ENCODE measurements around the gene TYRP1.

Gene TYRP1

GRCh38 chr9:12723409-12724028, 30.3 kb downstream of the TYRP1 start:
- H3K36me3 ChIP-seq (ENCODE audit: control insufficient read depth in 1 of 2, insufficient read depth in 2 of 2, low read length in 2 of 2) = no peaks in the 10 kb centered on the region
- no peak overlapping the region for H4K12ac ChIP-seq (ENCODE audit: low read depth, low read length)
- H4K91ac ChIP-seq (ENCODE audit: low read depth, low read length) = peak overlapping the region; percentile 32
- H3K14ac ChIP-seq (ENCODE audit: low read length) = no peak overlapping the region
- H3K4me1 ChIP-seq (ENCODE audit: control insufficient read depth in 1 of 2, insufficient read depth in 2 of 2, low read length in 2 of 2) = peaks cover 0 to 1% of the 10 kb centered on the region in 2 experiments
- H3K9ac ChIP-seq (ENCODE audit: low read length) = no peak overlapping the region
- H2BK120ac ChIP-seq (ENCODE audit: insufficient read depth, low read length, poor library complexity) = peak overlapping the region; percentile 8
- H3K4ac ChIP-seq (ENCODE audit: low read depth, low read length) = no peak overlapping the region
- H3K23ac ChIP-seq (ENCODE audit: low read length) = no peak overlapping the region
- H2AFZ ChIP-seq (ENCODE audit: insufficient read depth, low read length, poor library complexity) = no peak overlapping the region
- no CpG with 5 or more reads among the region's 5 CpGs for WGBS (ENCODE audit: extremely low coverage, insufficient coverage, insufficient read length)
- no peak overlapping the region for H2BK5ac ChIP-seq (ENCODE audit: low read depth, low read length, poor library complexity)
- no peak overlapping the region for H3K18ac ChIP-seq (ENCODE audit: low read length)
- H3K4me2 ChIP-seq (ENCODE audit: low read length) = no peak overlapping the region
- H3K27me3 ChIP-seq (ENCODE audit: insufficient read depth, low read length) = no peaks in the 10 kb centered on the region
- H3K27ac ChIP-seq (ENCODE audit: low read depth, low read length) = no peak overlapping the region
- no peak overlapping the region for H2AK5ac ChIP-seq (ENCODE audit: low read length)
- DNase-seq = peak in 1 of 2 donors; percentile 41
- H2BK12ac ChIP-seq (ENCODE audit: low read length) = peak overlapping the region; percentile 25
- no peaks in the 10 kb centered on the region for H3K79me2 ChIP-seq (ENCODE audit: control insufficient read depth, insufficient read depth, low read length, poor library complexity)
- no peak overlapping the region for H4K8ac ChIP-seq (ENCODE audit: low read depth, low read length)
- H3K79me1 ChIP-seq (ENCODE audit: low read length) = peaks cover 5% of the 10 kb centered on the region
- no peak overlapping the region for H3K4me3 ChIP-seq (ENCODE audit: low read depth, low read length)
- H3K9me3 ChIP-seq (ENCODE audit: insufficient read depth, low read depth, low read length) = no peaks in the 10 kb centered on the region

GRCh38 chr9:12726795-12727194, 33.6 kb downstream of the TYRP1 start:
- WGBS (ENCODE audit: extremely low coverage, insufficient coverage, insufficient read length) = no CpG with 5 or more reads among the region's 2 CpGs
- Histone ChIP-seq H2BK120ac (ENCODE audit: insufficient read depth, low read length, poor library complexity) (no peak overlapping the region), H3K79me1 (ENCODE audit: low read length) (no peaks in the 10 kb centered on the region), H3K18ac (ENCODE audit: low read length) (no peak overlapping the region), H3K9ac (ENCODE audit: low read length) (no peak overlapping the region), H2BK5ac (ENCODE audit: low read depth, low read length, poor library complexity) (no peak overlapping the region), H3K23ac (ENCODE audit: low read length) (no peak overlapping the region), H4K8ac (ENCODE audit: low read depth, low read length) (no peak overlapping the region), H2AFZ (ENCODE audit: insufficient read depth, low read length, poor library complexity) (no peak overlapping the region), H4K91ac (ENCODE audit: low read depth, low read length) (no peak overlapping the region), H3K27me3 (ENCODE audit: insufficient read depth, low read length) (no peaks in the 10 kb centered on the region), H3K14ac (ENCODE audit: low read length) (no peak overlapping the region), H3K36me3 (ENCODE audit: control insufficient read depth in 1 of 2, insufficient read depth in 2 of 2, low read length in 2 of 2) (no peaks in the 10 kb centered on the region), H3K4ac (ENCODE audit: low read depth, low read length) (no peak overlapping the region), H3K9me3 (ENCODE audit: insufficient read depth, low read depth, low read length) (no peaks in the 10 kb centered on the region), H3K79me2 (ENCODE audit: control insufficient read depth, insufficient read depth, low read length, poor library complexity) (no peaks in the 10 kb centered on the region), H3K27ac (ENCODE audit: low read depth, low read length) (no peak overlapping the region), H2AK5ac (ENCODE audit: low read length) (no peak overlapping the region), H2BK12ac (ENCODE audit: low read length) (no peak overlapping the region), H3K4me2 (ENCODE audit: low read length) (no peak overlapping the region), H3K4me3 (ENCODE audit: low read depth, low read length) (no peak overlapping the region), H3K4me1 (ENCODE audit: control insufficient read depth in 1 of 2, insufficient read depth in 2 of 2, low read length in 2 of 2) (no peaks in the 10 kb centered on the region), H4K12ac (ENCODE audit: low read depth, low read length) (no peak overlapping the region)
- DNase-seq = no peak

GRCh38 chr9:12730198-12730597, 37.0 kb downstream of the TYRP1 start:
- Histone ChIP-seq H3K4me1 (ENCODE audit: control insufficient read depth in 1 of 2, insufficient read depth in 2 of 2, low read length in 2 of 2) (no peaks in the 10 kb centered on the region), H3K4ac (ENCODE audit: low read depth, low read length) (no peak overlapping the region), H2AK5ac (ENCODE audit: low read length) (no peak overlapping the region), H3K9me3 (ENCODE audit: insufficient read depth, low read depth, low read length) (no peaks in the 10 kb centered on the region), H2BK12ac (ENCODE audit: low read length) (no peak overlapping the region), H4K91ac (ENCODE audit: low read depth, low read length) (no peak overlapping the region), H3K27ac (ENCODE audit: low read depth, low read length) (no peak overlapping the region), H3K79me2 (ENCODE audit: control insufficient read depth, insufficient read depth, low read length, poor library complexity) (no peaks in the 10 kb centered on the region), H3K4me3 (ENCODE audit: low read depth, low read length) (no peak overlapping the region), H2AFZ (ENCODE audit: insufficient read depth, low read length, poor library complexity) (no peak overlapping the region), H3K36me3 (ENCODE audit: control insufficient read depth in 1 of 2, insufficient read depth in 2 of 2, low read length in 2 of 2) (no peaks in the 10 kb centered on the region), H4K8ac (ENCODE audit: low read depth, low read length) (no peak overlapping the region), H3K18ac (ENCODE audit: low read length) (no peak overlapping the region), H4K12ac (ENCODE audit: low read depth, low read length) (no peak overlapping the region), H3K23ac (ENCODE audit: low read length) (no peak overlapping the region), H2BK5ac (ENCODE audit: low read depth, low read length, poor library complexity) (no peak overlapping the region), H3K9ac (ENCODE audit: low read length) (no peak overlapping the region), H3K14ac (ENCODE audit: low read length) (no peak overlapping the region), H3K79me1 (ENCODE audit: low read length) (no peaks in the 10 kb centered on the region), H3K27me3 (ENCODE audit: insufficient read depth, low read length) (no peaks in the 10 kb centered on the region), H2BK120ac (ENCODE audit: insufficient read depth, low read length, poor library complexity) (no peak overlapping the region), H3K4me2 (ENCODE audit: low read length) (no peak overlapping the region)
- no CpG with 5 or more reads among the region's 1 CpG for WGBS (ENCODE audit: extremely low coverage, insufficient coverage, insufficient read length)
- no peak for DNase-seq

GRCh38 chr9:12730927-12731326, 37.7 kb downstream of the TYRP1 start:
- H2BK12ac ChIP-seq (ENCODE audit: low read length) = no peak overlapping the region
- no peaks in the 10 kb centered on the region for H3K36me3 ChIP-seq (ENCODE audit: control insufficient read depth in 1 of 2, insufficient read depth in 2 of 2, low read length in 2 of 2)
- H3K79me2 ChIP-seq (ENCODE audit: control insufficient read depth, insufficient read depth, low read length, poor library complexity) = no peaks in the 10 kb centered on the region
- no peak overlapping the region for H3K18ac ChIP-seq (ENCODE audit: low read length)
- H2AK5ac ChIP-seq (ENCODE audit: low read length) = no peak overlapping the region
- H2AFZ ChIP-seq (ENCODE audit: insufficient read depth, low read length, poor library complexity) = no peak overlapping the region
- H2BK120ac ChIP-seq (ENCODE audit: insufficient read depth, low read length, poor library complexity) = no peak overlapping the region
- H4K91ac ChIP-seq (ENCODE audit: low read depth, low read length) = no peak overlapping the region
- H3K27me3 ChIP-seq (ENCODE audit: insufficient read depth, low read length) = no peaks in the 10 kb centered on the region
- no peaks in the 10 kb centered on the region for H3K79me1 ChIP-seq (ENCODE audit: low read length)
- no peak overlapping the region for H3K4ac ChIP-seq (ENCODE audit: low read depth, low read length)
- H3K4me3 ChIP-seq (ENCODE audit: low read depth, low read length) = no peak overlapping the region
- H3K4me1 ChIP-seq (ENCODE audit: control insufficient read depth in 1 of 2, insufficient read depth in 2 of 2, low read length in 2 of 2) = no peaks in the 10 kb centered on the region
- H3K23ac ChIP-seq (ENCODE audit: low read length) = no peak overlapping the region
- H4K12ac ChIP-seq (ENCODE audit: low read depth, low read length) = no peak overlapping the region
- H3K9ac ChIP-seq (ENCODE audit: low read length) = no peak overlapping the region
- no peak overlapping the region for H3K14ac ChIP-seq (ENCODE audit: low read length)
- no peak overlapping the region for H4K8ac ChIP-seq (ENCODE audit: low read depth, low read length)
- no peaks in the 10 kb centered on the region for H3K9me3 ChIP-seq (ENCODE audit: insufficient read depth, low read depth, low read length)
- no peak overlapping the region for H3K27ac ChIP-seq (ENCODE audit: low read depth, low read length)
- DNase-seq = no peak
- no peak overlapping the region for H3K4me2 ChIP-seq (ENCODE audit: low read length)
- H2BK5ac ChIP-seq (ENCODE audit: low read depth, low read length, poor library complexity) = no peak overlapping the region

Data from trophoblast cell (in vitro differentiated cells and primary cell).